HEK293 (cell line): ENCODE measurements around the gene CRTC1.
A peak's percentile ranks its signal among the peaks of the same experiment; 100 is the strongest.

Experiments
- BCL11B ChIP-seq: fragments of 450-650 bp; formaldehyde crosslinking; IDR thresholded peaks from 2 replicates; pipeline ENCODE4 v1.5.1; 2016; ENCODE audit warnings: low read depth, missing biosample characterization, missing genetic modification characterization
- IKZF3 ChIP-seq: fragments of 450-650 bp; IDR thresholded peaks from 2 replicates; pipeline ENCODE4 v1.5.0; 2018; ENCODE audit warnings: missing biosample characterization, mild to moderate bottlenecking, missing genetic modification characterization, moderate library complexity
- MYNN ChIP-seq: fragments of 450-650 bp; formaldehyde crosslinking; IDR thresholded peaks from 2 replicates; pipeline ENCODE4 v1.5.1; 2016; ENCODE audit warnings: missing biosample characterization, missing genetic modification characterization, borderline replicate concordance
- SP2 ChIP-seq: fragments of 450-650 bp; formaldehyde crosslinking; IDR thresholded peaks from 2 replicates; pipeline ENCODE4 v1.5.1; 2016; ENCODE audit warnings: missing biosample characterization, missing genetic modification characterization
- TRIM28 ChIP-seq: IDR thresholded peaks from 2 replicates; pipeline ENCODE4 v1.6.1; 2011; ENCODE audit warnings: low read length, control low read depth, borderline replicate concordance
- YY1 ChIP-seq: fragments of 450-650 bp; formaldehyde crosslinking; IDR thresholded peaks from 2 replicates; pipeline ENCODE4 v1.5.1; 2018; ENCODE audit warnings: missing biosample characterization, missing genetic modification characterization
- ZBTB7A ChIP-seq: fragments of 450-650 bp; formaldehyde crosslinking; IDR thresholded peaks from 2 replicates; pipeline ENCODE4 v1.5.1; 2016; ENCODE audit warnings: low read depth, missing biosample characterization, missing genetic modification characterization
- ZBTB8A ChIP-seq: fragments of 450-650 bp; formaldehyde crosslinking; IDR thresholded peaks from 2 replicates; pipeline ENCODE4 v1.5.1; 2016; ENCODE audit warnings: missing biosample characterization, missing genetic modification characterization
- ZFP3 ChIP-seq: fragments of 450-650 bp; formaldehyde crosslinking; IDR thresholded peaks from 2 replicates; pipeline ENCODE4 v1.5.1; 2016; ENCODE audit warnings: low read depth, missing biosample characterization, missing genetic modification characterization
- ZFP41 ChIP-seq: fragments of 450-650 bp; formaldehyde crosslinking; IDR thresholded peaks from 2 replicates; pipeline ENCODE4 v1.5.1; 2016; ENCODE audit warnings: missing biosample characterization, missing genetic modification characterization, borderline replicate concordance
- ZNF112 ChIP-seq: fragments of 450-650 bp; formaldehyde crosslinking; IDR thresholded peaks from 2 replicates; pipeline ENCODE4 v1.5.0; 2017; ENCODE audit warnings: missing biosample characterization, missing genetic modification characterization
- ZNF140 ChIP-seq: fragments of 450-650 bp; formaldehyde crosslinking; IDR thresholded peaks from 2 replicates; pipeline ENCODE4 v1.5.1; 2016; ENCODE audit warnings: missing biosample characterization, missing genetic modification characterization
- ZNF155 ChIP-seq: fragments of 450-650 bp; formaldehyde crosslinking; IDR thresholded peaks from 2 replicates; pipeline ENCODE4 v1.5.1; 2016; ENCODE audit warnings: missing biosample characterization, missing genetic modification characterization
- ZNF202 ChIP-seq: fragments of 450-650 bp; formaldehyde crosslinking; IDR thresholded peaks from 2 replicates; pipeline ENCODE4 v1.5.1; 2016; ENCODE audit warnings: missing biosample characterization, missing genetic modification characterization, borderline replicate concordance
- ZNF335 ChIP-seq: fragments of 450-650 bp; formaldehyde crosslinking; conservative IDR thresholded peaks from 2 replicates; pipeline ENCODE4 v1.5.1; 2016; ENCODE audit warnings: missing biosample characterization, missing genetic modification characterization
- ZNF423 ChIP-seq: fragments of 450-650 bp; formaldehyde crosslinking; IDR thresholded peaks from 2 replicates; pipeline ENCODE4 v1.5.1; 2016; ENCODE audit warnings: missing biosample characterization, missing genetic modification characterization
- ZNF513 ChIP-seq: fragments of 450-650 bp; IDR thresholded peaks from 2 replicates; pipeline ENCODE4 v1.5.1; 2018; ENCODE audit warnings: missing biosample characterization, missing genetic modification characterization
- ZNF530 ChIP-seq: fragments of 450-650 bp; formaldehyde crosslinking; IDR thresholded peaks from 2 replicates; pipeline ENCODE4 v1.5.1; 2016; ENCODE audit warnings: low read depth, missing biosample characterization, missing genetic modification characterization
- ZNF555 ChIP-seq: fragments of 450-650 bp; formaldehyde crosslinking; conservative IDR thresholded peaks from 2 replicates; pipeline ENCODE4 v1.5.1; 2017; ENCODE audit warnings: missing biosample characterization, mild to moderate bottlenecking, missing genetic modification characterization, inconsistent platforms
- ZNF624 ChIP-seq: fragments of 450-650 bp; formaldehyde crosslinking; IDR thresholded peaks from 2 replicates; pipeline ENCODE4 v1.5.1; 2017; ENCODE audit warnings: missing biosample characterization, missing genetic modification characterization
- ZNF677 ChIP-seq: fragments of 450-650 bp; IDR thresholded peaks from 2 replicates; pipeline ENCODE4 v1.5.0; 2018; ENCODE audit warnings: missing biosample characterization, mild to moderate bottlenecking, missing genetic modification characterization, moderate library complexity
- ZNF776 ChIP-seq: fragments of 450-650 bp; formaldehyde crosslinking; IDR thresholded peaks from 2 replicates; pipeline ENCODE4 v1.5.0; 2017; ENCODE audit warnings: missing biosample characterization, missing genetic modification characterization, borderline replicate concordance
- ZNF785 ChIP-seq: fragments of 450-650 bp; formaldehyde crosslinking; IDR thresholded peaks from 2 replicates; pipeline ENCODE4 v1.5.1; 2016; ENCODE audit warnings: missing biosample characterization, missing genetic modification characterization
- TF ChIP-seq, protein P1 (sequence below): fragments of 450-650 bp; formaldehyde crosslinking; IDR thresholded peaks from 2 replicates; pipeline ENCODE4 v1.5.1; 2016; ENCODE audit warnings: missing biosample characterization, missing genetic modification characterization
- TF ChIP-seq, protein P2 (sequence below): fragments of 450-650 bp; formaldehyde crosslinking; IDR thresholded peaks from 2 replicates; pipeline ENCODE4 v1.5.1; 2016; ENCODE audit warnings: missing biosample characterization, missing genetic modification characterization
- TF ChIP-seq, protein P3 (sequence below): fragments of 450-650 bp; formaldehyde crosslinking; IDR thresholded peaks from 2 replicates; pipeline ENCODE4 v1.5.1; 2016; ENCODE audit warnings: missing biosample characterization, missing genetic modification characterization
- TF ChIP-seq, protein P4 (sequence below): fragments of 450-650 bp; formaldehyde crosslinking; IDR thresholded peaks from 2 replicates; pipeline ENCODE4 v1.5.1; 2016; ENCODE audit warnings: missing biosample characterization, missing genetic modification characterization
- TF ChIP-seq, protein P5 (sequence below): fragments of 450-650 bp; formaldehyde crosslinking; conservative IDR thresholded peaks from 2 replicates; pipeline ENCODE4 v1.5.1; 2016; ENCODE audit warnings: low read depth, missing biosample characterization, missing genetic modification characterization

The CRTC1 gene

GRCh38 chr19:18644196-18645034 is 39.1 kb upstream of the CRTC1 start (continued):
- TF ChIP-seq, protein P1, sequence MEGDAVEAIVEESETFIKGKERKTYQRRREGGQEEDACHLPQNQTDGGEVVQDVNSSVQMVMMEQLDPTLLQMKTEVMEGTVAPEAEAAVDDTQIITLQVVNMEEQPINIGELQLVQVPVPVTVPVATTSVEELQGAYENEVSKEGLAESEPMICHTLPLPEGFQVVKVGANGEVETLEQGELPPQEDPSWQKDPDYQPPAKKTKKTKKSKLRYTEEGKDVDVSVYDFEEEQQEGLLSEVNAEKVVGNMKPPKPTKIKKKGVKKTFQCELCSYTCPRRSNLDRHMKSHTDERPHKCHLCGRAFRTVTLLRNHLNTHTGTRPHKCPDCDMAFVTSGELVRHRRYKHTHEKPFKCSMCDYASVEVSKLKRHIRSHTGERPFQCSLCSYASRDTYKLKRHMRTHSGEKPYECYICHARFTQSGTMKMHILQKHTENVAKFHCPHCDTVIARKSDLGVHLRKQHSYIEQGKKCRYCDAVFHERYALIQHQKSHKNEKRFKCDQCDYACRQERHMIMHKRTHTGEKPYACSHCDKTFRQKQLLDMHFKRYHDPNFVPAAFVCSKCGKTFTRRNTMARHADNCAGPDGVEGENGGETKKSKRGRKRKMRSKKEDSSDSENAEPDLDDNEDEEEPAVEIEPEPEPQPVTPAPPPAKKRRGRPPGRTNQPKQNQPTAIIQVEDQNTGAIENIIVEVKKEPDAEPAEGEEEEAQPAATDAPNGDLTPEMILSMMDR (tag by site-specific recombination) = no peak
- 0 out of 2 replicates have a peak, but pooled peaks have one; percentile 16 for TF ChIP-seq ZBTB8A (tag by site-specific recombination)
- no peak for TF ChIP-seq IKZF3 (tag by site-specific recombination)
- no peak for TF ChIP-seq ZBTB7A
- no peak for TF ChIP-seq TRIM28
- TF ChIP-seq ZNF555 (tag by site-specific recombination) = no peak
- TF ChIP-seq ZNF112 = no peak
- no peak for TF ChIP-seq ZNF202
- TF ChIP-seq, protein P2, sequence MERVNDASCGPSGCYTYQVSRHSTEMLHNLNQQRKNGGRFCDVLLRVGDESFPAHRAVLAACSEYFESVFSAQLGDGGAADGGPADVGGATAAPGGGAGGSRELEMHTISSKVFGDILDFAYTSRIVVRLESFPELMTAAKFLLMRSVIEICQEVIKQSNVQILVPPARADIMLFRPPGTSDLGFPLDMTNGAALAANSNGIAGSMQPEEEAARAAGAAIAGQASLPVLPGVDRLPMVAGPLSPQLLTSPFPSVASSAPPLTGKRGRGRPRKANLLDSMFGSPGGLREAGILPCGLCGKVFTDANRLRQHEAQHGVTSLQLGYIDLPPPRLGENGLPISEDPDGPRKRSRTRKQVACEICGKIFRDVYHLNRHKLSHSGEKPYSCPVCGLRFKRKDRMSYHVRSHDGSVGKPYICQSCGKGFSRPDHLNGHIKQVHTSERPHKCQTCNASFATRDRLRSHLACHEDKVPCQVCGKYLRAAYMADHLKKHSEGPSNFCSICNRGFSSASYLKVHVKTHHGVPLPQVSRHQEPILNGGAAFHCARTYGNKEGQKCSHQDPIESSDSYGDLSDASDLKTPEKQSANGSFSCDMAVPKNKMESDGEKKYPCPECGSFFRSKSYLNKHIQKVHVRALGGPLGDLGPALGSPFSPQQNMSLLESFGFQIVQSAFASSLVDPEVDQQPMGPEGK = peak; percentile 17; the same call in 1 of the 2 replicates
- TF ChIP-seq ZNF140 (tag by site-specific recombination) = peak; percentile 95
- no peak for TF ChIP-seq ZNF677 (tag by site-specific recombination)
- no peak for TF ChIP-seq ZNF530 (tag by site-specific recombination)
- no peak for TF ChIP-seq YY1 (tag by site-specific recombination)
- no peak for TF ChIP-seq BCL11B
- no peak for TF ChIP-seq MYNN (tag by site-specific recombination)
- TF ChIP-seq, protein P3, sequence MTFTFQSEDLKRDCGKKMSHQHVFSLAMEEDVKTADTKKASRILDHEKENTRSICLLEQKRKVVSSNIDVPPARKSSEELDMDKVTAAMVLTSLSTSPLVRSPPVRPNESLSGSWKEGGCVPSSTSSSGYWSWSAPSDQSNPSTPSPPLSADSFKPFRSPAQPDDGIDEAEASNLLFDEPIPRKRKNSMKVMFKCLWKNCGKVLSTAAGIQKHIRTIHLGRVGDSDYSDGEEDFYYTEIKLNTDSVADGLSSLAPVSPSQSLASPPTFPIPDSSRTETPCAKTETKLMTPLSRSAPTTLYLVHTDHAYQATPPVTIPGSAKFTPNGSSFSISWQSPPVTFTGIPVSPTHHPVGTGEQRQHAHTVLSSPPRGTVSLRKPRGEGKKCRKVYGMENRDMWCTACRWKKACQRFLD (tag by site-specific recombination) = no peak
- TF ChIP-seq ZNF335 = no peak
- TF ChIP-seq ZNF776 (tag by site-specific recombination) = no peak
- TF ChIP-seq ZNF624 = no peak
- TF ChIP-seq ZNF155 (tag by site-specific recombination) = no peak
- TF ChIP-seq, protein P4, sequence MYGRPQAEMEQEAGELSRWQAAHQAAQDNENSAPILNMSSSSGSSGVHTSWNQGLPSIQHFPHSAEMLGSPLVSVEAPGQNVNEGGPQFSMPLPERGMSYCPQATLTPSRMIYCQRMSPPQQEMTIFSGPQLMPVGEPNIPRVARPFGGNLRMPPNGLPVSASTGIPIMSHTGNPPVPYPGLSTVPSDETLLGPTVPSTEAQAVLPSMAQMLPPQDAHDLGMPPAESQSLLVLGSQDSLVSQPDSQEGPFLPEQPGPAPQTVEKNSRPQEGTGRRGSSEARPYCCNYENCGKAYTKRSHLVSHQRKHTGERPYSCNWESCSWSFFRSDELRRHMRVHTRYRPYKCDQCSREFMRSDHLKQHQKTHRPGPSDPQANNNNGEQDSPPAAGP = 0 out of 2 replicates have a peak, but pooled peaks have one; percentile 12
- TF ChIP-seq, protein P5, sequence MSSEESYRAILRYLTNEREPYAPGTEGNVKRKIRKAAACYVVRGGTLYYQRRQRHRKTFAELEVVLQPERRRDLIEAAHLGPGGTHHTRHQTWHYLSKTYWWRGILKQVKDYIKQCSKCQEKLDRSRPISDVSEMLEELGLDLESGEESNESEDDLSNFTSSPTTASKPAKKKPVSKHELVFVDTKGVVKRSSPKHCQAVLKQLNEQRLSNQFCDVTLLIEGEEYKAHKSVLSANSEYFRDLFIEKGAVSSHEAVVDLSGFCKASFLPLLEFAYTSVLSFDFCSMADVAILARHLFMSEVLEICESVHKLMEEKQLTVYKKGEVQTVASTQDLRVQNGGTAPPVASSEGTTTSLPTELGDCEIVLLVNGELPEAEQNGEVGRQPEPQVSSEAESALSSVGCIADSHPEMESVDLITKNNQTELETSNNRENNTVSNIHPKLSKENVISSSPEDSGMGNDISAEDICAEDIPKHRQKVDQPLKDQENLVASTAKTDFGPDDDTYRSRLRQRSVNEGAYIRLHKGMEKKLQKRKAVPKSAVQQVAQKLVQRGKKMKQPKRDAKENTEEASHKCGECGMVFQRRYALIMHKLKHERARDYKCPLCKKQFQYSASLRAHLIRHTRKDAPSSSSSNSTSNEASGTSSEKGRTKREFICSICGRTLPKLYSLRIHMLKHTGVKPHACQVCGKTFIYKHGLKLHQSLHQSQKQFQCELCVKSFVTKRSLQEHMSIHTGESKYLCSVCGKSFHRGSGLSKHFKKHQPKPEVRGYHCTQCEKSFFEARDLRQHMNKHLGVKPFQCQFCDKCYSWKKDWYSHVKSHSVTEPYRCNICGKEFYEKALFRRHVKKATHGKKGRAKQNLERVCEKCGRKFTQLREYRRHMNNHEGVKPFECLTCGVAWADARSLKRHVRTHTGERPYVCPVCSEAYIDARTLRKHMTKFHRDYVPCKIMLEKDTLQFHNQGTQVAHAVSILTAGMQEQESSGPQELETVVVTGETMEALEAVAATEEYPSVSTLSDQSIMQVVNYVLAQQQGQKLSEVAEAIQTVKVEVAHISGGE (tag by site-specific recombination) = no peak
- TF ChIP-seq SP2 (tag by site-specific recombination) = no peak
- TF ChIP-seq ZNF423 (tag by site-specific recombination) = no peak
- no peak for TF ChIP-seq ZFP41 (tag by site-specific recombination)
- no peak for TF ChIP-seq ZFP3 (tag by site-specific recombination)
- TF ChIP-seq ZNF785 (tag by site-specific recombination) = no peak
- no peak for TF ChIP-seq ZNF513
- TF ChIP-seq, all 188 proteins: peak for 6
